Measurements from ENCODE around the gene SMIM8.

The SMIM8 gene

DNA sequence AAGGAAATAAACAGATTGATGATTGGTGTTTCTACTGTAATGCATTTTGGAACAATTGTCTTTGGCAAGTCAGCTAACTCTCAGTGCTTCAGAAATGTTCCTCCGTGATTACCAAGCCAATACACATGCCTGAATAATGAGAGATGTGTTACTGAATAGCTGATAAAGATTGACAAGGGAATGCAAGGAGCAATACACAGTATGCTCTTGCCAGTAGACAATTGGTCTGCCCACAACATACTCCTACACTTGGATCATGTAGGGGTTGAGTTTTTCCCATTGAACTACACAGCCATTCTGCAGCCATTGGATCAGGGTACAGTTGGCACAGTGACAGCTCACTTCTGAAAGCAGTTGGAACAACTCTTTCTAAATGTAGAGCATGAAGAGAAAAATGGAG, 12.3 kb downstream of the SMIM8 start:
- DNase-seq (ENCODE audit: low read depth, low spot score), result no peak

DNA sequence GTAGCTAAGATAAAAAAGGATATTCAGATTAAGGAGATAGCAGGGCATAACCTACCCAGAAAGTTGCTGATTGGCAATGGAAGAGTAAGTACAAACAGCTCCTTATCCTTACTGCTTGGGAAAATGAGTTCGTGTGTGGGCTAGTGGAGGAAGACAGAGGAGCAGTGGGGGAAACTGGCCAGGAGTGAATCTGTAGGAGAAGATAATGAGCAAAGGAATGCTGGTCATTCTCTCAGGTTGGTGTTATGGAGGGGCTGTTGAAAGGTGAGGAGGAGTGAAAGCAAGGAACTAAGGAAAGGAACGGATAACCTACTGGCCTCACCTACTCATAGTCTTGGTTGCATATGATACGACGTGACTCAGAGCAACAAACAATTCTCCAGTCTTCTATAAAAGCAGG, 14.0 kb downstream of the SMIM8 start:
- DNase-seq (ENCODE audit: low read depth, low spot score), result no peak

DNA sequence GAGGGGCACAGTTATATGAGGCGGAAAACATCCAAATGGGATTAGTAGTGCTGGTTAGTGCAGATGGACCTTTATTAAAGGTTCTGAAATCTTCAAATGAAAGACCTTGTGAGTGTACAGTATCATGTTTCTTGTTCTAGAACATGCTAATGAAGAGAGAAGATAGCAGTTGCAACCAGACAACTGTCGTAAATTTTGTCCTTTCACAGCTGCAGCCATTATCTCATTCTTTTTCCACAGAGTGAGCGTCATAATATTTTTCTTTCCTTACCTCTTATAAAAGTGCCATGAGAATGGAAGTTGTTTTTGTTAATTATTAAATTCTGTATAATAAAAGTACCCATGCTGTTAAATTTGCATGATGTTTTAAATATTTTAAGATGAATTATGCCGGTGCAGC, 17.8 kb downstream of the SMIM8 start:
- no peak for DNase-seq (ENCODE audit: low read depth, low spot score)

DNA sequence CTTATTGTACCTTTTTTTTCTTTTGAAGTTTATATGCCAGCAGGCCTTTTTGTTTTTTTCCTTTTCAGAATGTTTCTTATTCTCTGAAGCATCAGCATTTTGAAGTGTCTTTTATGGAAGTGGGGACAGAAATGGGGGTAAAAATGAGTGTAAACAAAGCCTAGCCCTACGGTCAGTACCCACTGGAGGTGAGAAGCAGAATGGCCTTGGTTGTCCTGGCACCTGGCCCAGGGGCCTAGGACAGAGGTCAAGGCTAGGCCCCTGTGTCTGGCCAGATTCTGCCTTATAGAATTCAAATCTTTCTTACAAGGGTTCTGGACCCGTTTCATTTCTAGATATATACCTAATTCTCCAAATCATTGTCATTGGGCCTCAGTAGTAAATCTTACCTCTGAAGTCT, 18.8 kb downstream of the SMIM8 start:
- DNase-seq (ENCODE audit: low read depth, low spot score), result no peak

DNA sequence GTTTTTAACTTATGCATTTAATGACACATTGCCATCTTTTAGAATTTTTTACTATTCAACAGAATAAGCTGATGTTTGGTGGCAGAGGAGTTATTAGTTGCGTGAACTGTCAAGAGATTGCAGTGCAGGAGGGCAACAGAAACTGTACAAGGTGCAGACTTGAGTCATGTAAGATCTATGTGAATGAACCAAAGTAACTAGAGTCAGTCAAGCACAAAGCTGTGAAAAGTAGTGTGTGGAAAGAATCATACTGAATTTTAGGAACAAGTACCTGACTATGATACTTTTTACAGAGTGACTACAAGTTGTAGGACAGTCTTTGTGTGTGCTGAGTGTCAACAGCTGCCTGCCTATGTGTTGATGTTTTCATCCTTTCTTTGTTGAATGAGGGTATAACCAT, 19.5 kb downstream of the SMIM8 start:
- no peak for DNase-seq (ENCODE audit: low read depth, low spot score)

DNA sequence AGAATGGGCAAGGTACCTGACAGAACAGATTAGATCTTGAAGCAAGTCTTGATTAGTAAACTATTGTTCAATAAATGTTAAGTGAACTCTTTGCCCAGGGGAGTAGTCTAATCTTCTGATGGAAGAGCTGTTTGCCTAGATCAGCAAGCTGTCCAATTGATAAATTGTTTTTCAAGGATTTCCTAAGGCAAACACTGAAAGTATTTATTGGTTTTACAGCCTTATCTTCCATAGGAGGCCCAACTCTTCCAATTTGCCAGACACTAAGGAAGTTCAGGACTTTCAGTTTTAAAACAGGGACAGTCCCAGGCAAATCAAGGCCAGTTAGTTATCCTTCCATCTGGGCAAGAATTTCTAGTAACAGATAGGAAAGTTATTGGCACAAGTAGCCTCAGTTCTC, 20.4 kb downstream of the SMIM8 start:
- no peak for DNase-seq (ENCODE audit: low read depth, low spot score)

DNA sequence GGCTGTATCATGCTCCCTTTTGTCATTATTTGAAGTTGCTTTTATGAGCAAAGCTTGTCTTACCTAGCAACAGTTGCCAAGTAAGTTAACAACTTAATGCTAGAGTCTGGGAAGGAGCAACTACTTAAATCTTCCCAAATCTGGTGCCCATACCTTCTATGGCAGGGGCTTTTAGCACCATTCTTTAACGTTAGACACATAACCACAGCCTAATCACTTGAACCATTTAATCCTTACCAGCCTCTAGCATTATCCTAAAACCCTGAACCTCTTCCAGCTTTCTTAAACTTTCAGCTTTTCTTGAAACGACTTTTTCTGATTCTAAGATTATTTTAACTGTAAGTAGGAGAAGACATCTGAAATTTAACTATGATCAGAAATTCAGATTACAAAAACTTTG, 22.3 kb downstream of the SMIM8 start, which contains the start of gene C6orf163:
Gene C6orf163, plus strand, starts transcription at position 83 of the 400 bp plus-strand sequence. Its CDS starts 287 bp downstream, at position 370.
- no peak for DNase-seq (ENCODE audit: low read depth, low spot score)

DNA sequence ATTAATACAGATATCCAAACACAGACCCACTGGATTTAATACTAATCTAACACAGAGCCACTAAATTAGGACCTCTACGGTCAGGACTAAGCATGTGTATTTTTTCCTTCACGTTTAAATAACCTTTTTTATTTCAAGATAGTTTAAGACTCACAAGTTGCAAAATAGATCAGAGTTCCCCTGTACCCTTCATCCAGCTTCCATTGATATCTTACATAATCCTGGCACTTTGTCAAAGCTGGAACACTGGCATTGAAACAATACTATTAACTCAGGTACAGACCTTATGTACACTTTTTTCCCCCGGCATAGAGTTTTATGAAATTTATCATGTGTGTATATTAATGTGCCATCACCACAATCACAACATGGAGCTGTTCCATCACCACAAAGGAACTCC, 24.3 kb downstream of the SMIM8 start:
- DNase-seq (ENCODE audit: low read depth, low spot score), result no peak

DNA sequence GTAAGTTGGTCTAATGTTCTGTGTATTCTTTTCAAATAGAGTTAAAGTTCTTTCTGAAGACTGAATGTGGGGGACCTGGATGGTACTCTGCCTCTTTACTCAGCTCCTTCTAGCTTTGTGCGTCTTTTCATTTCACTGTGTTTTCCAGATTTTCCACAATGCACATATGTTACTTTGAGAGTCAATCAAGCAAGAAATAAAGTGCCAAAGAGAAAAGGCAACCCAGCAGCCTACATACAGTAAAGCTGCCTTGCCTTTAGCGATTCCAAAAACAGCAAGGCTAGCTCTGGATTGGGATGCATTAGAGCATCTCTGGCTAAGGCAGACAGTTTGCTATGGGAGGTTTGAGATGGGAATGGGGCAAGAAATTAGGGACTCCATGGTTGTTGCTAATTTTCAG, 27.5 kb downstream of the SMIM8 start:
- DNase-seq (ENCODE audit: low read depth, low spot score), result no peak

DNA sequence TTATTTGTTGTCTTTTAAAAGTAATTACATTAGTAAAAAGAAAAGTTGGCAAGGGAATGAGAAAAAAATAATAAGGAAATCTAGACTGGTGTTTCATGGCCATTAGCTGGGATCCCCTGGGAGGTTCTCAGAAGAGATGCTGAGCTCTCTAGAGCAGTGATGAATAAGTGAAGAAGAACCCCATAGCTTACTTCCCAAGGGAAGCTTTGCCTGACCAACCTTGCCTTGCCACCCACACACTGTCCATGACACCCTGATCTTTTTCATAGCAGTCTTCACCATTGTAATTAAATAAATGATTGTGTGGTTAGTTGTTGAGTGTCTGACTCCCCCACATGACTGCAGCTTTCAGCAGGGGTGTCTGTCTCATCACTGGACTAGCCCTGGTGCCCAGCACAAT, 28.1 kb downstream of the SMIM8 start:
- DNase-seq (ENCODE audit: low read depth, low spot score), result no peak

DNA sequence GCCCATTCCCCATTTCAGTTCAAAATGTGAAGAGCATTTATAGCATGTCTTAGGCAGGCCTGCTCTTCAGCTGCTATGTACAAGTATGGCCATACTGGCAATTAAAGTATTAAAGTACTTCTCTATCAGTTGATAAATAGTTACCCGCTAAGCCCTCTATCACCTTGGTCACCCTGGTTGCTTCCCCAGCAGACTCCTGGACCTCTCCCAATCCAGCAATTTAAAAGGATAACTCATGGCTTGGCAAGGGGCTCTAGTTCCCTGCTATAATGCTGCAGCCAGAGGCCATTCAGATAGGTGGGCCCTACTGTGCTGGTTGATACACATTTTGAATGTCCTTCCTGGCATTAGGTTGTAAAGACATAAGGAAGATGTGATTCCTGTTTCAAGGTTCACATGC, 29.2 kb downstream of the SMIM8 start:
- DNase-seq (ENCODE audit: low read depth, low spot score), result no peak

DNA sequence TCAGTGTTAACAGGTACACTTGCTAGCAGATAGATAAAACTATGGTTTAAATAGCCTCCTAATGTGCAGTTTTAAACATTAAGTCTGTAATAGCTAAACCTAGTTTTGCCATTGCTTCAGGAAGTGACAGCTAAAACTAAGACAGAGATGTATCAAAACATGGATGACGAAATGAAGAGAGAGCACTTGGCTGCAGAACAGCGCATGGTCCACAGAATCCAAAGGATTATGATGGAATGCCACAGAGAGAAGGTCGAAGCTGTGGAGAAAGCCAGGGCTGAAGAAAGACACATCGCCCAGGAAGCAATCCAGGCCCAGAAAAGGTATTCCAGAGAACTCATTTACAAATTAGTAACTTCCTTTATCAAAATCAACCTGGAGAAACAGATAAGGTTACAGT, 33.8 kb downstream of the SMIM8 start:
- no peak for DNase-seq (ENCODE audit: low read depth, low spot score)

DNA sequence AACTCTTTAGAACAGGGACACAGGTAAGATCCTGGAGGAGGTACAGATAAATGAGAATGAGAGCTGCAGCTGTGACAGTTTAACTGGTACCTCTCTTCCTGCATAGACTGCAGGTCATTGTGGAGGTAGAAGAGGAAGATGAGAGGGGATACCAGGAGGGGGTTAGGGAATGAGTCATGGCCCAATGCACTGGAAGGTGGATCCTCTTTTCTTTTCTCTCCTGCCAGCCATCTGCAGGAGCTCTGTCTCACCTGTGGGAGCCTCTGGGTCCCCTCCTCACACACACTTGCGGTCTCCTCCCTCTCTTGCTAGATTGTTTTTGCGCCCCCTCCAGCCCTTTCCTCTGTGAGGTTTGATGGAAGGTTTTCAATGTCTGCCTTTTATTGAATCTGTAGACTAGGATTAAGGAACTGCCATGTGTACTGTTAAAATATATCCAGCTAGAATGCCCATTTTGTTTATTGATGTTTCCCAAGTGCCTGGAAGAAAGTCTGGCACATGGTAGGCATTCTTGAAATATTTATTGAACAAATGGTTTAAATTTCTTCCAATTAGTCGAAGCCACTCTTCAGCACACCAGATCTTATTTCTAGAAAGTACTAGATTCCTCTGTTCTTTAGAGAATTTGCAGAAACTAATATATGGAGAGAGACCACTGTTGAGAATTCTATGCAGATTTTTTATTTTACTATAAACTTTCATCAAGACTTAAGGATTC, 35.2 kb downstream of the SMIM8 start:
- DNase-seq (ENCODE audit: low read depth, low spot score), result no peak

DNA sequence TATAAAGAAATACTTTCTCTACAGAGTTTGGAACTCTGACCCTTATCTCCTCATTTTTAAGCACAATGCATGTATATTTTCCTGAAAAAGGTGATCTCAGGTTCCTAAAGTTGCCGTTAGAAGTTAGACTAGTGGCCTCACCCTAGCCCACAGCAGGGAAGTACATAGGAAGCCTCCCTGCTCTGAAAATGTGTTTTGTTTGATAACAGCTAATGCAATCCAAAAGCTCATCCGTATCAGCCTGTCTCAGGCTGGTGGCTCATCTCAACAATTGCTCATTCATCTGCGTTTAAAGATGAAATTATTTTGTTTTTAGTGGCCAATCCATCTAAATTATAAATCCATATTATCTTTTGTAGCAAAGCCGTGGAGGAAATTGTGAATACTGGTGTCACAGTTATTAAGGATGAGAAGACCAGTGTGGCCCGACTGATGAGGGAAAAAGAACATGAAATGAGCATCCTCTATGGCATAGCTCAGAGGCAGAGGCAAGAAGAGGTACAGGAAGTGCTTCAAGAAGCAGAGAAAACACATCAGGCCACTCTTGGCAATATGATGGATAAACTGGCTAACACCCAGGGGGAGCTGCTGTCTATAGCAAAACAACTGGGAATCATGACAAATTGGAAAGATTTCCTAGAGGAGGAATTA, 42.3 kb downstream of the SMIM8 start:
- no peak for DNase-seq (ENCODE audit: low read depth, low spot score)

DNA sequence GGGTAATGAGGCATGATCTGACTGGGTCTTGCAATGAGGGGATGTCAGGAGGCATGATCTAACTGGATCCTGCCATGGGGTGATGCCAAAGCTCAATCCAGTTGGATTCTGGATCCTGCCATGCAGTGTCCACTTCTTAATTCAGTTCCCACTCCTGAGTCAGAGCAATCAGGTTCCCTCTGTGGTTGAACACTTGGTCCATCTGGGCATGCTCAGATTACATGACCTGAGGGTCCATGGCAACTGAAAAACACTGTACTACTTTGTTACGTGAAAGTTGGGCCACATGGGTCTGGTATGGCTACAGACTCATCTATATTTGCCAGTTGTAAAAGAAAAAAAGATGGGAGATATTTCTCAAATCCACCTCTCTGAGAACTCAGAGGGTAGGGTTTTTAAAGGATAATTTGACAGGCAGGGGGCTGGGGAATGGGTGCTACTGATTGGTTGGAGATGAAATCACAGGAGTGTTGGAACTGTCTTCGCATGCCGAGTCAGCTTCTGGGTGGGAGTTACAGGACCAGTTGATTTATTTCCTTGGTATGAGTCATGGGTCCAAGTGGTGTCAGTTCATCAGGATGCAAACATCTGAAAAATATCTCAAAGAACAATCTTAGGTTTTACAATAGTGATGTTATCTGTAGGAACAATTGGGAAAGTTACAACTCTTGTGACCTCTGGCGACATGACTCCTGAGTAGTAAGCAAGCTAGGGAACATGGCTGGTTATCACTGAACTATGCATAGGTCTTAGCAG, 43.9 kb downstream of the SMIM8 start:
- DNase-seq (ENCODE audit: low read depth, low spot score), result no peak

DNA sequence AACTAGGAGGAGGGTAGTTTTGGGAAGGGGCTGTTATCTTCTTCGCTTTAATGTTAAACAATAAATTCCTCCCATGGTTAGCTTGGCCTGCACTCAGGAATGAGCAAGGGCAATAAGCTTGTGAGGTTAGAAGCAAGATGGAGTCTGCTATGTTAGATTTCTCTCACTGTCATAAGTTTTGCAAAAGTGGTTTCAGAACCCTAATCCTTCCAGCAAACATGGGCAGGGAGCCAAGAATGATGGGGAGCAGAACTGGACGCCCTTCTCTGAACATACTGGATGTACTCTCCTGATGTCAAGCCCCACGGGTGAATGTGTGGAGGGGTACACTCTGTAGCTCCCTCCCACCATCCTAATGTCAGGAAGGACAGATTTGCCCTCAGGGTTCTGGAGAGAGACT, 44.5 kb downstream of the SMIM8 start:
- no peak for DNase-seq (ENCODE audit: low read depth, low spot score)

DNA sequence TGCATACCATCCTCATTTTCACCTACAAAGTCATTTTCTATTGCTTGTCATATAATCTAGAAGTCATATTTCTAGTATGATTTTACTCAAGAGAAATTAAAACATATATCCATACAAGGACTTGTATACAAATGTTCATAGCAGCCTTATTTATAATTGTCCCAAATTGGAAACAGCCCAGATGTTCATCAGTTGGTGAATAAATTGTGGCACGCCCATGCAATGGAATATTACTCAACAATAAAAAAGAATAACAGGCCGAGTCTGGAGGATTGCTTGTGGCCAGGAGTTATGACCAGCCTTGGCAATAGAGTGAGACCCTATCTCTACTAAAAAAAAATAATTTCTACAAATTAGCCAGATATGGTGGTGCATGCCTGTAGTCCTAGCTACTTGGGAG, 51.0 kb downstream of the SMIM8 start:
- no peak for DNase-seq (ENCODE audit: low read depth, low spot score)

DNA sequence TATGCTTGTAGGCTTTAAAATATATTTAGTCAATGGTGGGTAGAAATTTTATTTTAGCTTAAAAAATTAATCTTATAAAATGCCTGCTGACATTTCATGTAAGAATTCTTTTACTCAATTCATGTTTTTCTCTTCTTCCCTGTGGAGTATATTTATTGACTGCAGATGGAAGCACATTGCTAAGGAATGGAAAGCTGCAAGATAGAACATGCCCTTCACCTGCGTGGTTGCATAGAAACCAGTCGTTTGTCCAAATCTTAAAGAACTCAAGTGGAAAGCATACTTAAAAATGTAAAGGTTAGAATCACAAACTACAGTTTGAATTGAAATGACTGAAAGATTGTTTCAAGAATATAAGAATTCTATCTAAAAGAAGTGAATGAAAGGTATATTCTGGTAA, 52.9 kb downstream of the SMIM8 start:
- DNase-seq (ENCODE audit: low read depth, low spot score), result no peak

DNA sequence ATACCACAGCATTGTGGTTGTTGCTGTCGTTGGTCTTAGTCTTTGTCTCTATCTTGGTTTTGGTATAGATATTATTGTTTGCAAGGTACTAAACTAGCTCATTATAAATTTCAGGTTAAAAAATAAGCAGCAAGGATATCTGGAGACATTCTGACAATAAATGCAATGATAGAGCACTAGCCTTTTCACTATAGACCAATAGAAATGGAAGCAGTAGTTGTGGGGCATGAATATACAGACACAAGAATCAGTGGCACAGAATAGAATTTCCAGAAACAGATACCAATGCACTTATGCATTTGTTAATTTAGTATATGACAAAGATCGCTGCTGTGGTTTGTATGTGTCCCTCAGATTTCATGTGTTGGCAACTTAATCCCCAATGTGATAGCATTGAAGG, 54.3 kb downstream of the SMIM8 start:
- no peak for DNase-seq (ENCODE audit: low read depth, low spot score)

DNA sequence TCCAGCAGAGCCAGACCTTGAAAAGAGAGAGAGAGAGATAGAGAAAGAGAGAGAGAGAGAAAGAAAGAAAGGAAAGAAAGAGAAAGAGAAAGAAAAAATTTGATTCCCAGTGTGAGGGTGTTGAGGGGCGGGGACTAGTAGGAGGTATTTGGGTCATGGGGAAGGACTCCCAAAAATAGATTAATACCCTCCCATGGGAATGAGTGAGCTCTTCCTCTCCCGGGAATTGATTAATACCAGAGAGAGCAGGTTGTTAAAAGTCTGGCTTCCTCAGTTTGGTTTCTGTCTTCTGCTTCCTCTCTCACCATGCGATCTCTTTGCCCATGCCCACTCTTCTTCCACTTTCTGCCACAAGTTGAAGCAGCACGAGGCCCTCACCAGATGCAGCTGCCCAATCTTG, 56.6 kb downstream of the SMIM8 start:
- DNase-seq (ENCODE audit: low read depth, low spot score), result no peak

DNA sequence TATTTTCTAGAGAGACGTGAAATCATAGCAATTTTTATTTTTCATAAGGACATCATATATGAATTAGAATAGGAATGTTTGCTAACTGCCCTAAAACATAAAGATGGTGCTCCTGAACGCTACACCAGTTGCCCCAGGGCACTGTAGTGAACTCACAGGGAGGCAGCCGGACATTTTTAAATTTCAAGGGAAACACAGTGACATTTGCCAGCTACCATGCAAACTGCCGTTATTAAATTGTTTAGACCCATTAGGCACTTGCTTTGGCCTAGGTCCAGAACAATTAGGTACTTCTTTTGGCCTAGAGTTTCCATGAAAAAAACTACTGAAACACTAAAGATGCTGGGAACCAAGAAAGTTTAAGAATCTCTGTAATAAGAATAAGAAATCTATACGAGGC, 60.5 kb downstream of the SMIM8 start:
- DNase-seq (ENCODE audit: low read depth, low spot score), result no peak

DNA sequence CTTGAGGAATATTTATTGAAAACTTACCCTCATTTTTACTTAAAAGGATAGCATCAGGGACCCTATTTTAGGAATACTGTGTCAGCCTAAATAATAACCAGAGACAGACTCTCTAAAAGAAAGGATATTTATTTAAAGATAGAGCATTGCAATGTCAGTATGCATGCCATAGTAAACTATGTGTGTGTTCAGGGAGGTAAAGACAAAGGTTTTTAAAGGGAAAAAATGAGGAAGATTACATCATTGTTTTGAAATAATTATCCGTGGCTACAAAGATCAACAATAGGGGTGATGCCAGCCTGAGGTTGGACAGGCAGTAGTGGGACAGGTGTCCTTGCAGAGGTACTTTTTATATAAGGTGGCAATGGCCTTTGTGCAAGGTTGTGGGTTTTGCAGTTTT, 61.6 kb downstream of the SMIM8 start:
- no peak for DNase-seq (ENCODE audit: low read depth, low spot score)

DNA sequence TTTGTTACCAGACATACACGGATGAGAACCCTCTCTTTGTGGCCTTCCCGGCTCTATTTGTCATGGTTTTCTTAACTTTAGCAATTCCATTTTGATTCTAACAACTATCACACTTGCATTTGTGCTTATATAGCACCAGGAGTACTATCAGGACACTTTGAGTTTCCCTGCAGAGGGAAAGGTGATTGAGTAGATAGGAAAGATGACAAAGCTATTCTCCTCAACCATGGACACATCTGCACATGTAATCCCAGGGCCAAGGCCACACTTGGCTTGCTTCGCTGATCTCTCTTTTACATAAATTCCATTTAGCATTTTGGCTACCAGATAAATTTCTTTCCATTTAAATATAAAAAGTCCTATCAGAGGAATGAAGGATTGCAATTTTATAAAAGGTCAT, 62.1 kb downstream of the SMIM8 start:
- no peak for DNase-seq (ENCODE audit: low read depth, low spot score)

All from activated naive CD8-positive, alpha-beta T cell treated with anti-CD3 and anti-CD28 coated beads, Interleukin-2, amount 50 U/mL, for 16 hours (primary cell).